Esophagus squamous epithelium (tissue), 4 donors: Measurements from ENCODE around the gene SMU1.

ENCODE experiments used
- POLR2A ChIP-seq, 4 donors: fragments of 450-650 bp; IDR thresholded peaks; one replicate each; pipeline ENCODE4 v1.6.1; 2017; ENCODE audit warnings: antibody characterized with exemption in 4 of 4, mild to moderate bottlenecking in 4 of 4, moderate library complexity in 3 of 4
- TF ChIP-seq, protein P1 (sequence below), 6 experiments: fragments of 450-650 bp in 4 of 6; fragments of 200-600 bp in 2 of 6; sonication (generic) in 2 of 6; IDR thresholded peaks; one replicate each; pipeline ENCODE4 v1.5.1; 2016 to 2019; ENCODE audit warnings: antibody characterized with exemption in 6 of 6, mild to moderate bottlenecking in 4 of 6, moderate library complexity in 4 of 6

DNA sequence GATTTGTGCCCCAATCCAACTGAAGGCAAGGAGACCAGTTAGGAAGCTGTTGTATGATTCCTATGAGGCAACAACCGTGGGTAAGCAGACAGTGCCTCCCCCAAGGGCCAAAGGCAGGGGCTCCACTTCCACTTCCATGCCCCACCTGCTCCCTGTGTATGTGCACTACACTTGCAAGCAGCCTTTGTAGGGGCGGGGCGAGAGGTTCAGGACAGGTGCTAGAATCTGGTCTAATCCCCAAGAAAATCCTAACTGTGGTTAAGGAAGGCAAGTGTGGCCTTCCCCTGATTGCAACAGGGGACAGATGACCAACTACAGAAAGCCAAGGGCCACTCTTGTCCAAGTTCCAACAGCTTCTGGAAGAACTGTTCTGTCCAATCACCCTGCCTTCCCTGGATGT is 49.0 kb upstream of the SMU1 start:
- TF ChIP-seq, protein P1, sequence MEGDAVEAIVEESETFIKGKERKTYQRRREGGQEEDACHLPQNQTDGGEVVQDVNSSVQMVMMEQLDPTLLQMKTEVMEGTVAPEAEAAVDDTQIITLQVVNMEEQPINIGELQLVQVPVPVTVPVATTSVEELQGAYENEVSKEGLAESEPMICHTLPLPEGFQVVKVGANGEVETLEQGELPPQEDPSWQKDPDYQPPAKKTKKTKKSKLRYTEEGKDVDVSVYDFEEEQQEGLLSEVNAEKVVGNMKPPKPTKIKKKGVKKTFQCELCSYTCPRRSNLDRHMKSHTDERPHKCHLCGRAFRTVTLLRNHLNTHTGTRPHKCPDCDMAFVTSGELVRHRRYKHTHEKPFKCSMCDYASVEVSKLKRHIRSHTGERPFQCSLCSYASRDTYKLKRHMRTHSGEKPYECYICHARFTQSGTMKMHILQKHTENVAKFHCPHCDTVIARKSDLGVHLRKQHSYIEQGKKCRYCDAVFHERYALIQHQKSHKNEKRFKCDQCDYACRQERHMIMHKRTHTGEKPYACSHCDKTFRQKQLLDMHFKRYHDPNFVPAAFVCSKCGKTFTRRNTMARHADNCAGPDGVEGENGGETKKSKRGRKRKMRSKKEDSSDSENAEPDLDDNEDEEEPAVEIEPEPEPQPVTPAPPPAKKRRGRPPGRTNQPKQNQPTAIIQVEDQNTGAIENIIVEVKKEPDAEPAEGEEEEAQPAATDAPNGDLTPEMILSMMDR (IDR thresholded peaks at IDR 0.05): no peak
- TF ChIP-seq POLR2A (IDR thresholded peaks at IDR 0.05): no peak
